Fibroblast of lung (primary cell): ENCODE results near the gene SEPHS2. TPM values are rescaled to one million over a fixed set of nuclear protein-coding genes. Genes with fewer than 3 reads are reported as not detected.

Experiments used
- polyA plus RNA-seq, 2 donors: library from polyadenylated mRNA; depleted of rRNA in 1 of 2; stranded (reverse) in 1 of 2; unstranded in 1 of 2; fragments of >200 nt; gene quantifications; 2 replicates each; pipeline ENCODE4 v1.2.1, GENCODE V29; 2011 to 2012; ENCODE audit warnings: missing spikeins in 1 of 2
- total RNA-seq: library from RNA; depleted of rRNA; stranded (reverse); fragments of >200 nt; gene quantifications from 2 replicates; pipeline ENCODE4 v1.2.1, GENCODE V29; 2014

SEPHS2 gene
- total and polyA plus RNA-seq, 2 donors (not counting 1 experiment from before 2014, with no cell fraction given): 26.6 to 41.8 TPM

Other genes with a start within 250 kb of the SEPHS2 start
- 2.1 and 2.8 TPM in 2 replicates for gene SULT1A3, start 246.6 kb downstream of the SEPHS2 start, total RNA-seq
- 3.1 and 4.1 TPM in 2 replicates for gene SULT1A3, start 246.6 kb downstream of the SEPHS2 start, polyA plus RNA-seq
- 1.3 and 3.0 TPM in 2 replicates for gene NPIPB13, start 197.4 kb downstream of the SEPHS2 start, total RNA-seq
- gene NPIPB13, start 197.4 kb downstream of the SEPHS2 start, polyA plus RNA-seq: 0.33 and 0.62 TPM in 2 replicates
- 35.2 and 36.0 TPM in 2 replicates for gene CD2BP2, start 90.6 kb downstream of the SEPHS2 start, total RNA-seq
- 45.5 and 47.3 TPM in 2 replicates for gene CD2BP2, start 90.6 kb downstream of the SEPHS2 start, polyA plus RNA-seq
- gene TBC1D10B, start 75.4 kb downstream of the SEPHS2 start, total RNA-seq: 22.1 and 29.6 TPM in 2 replicates
- 14.8 and 22.1 TPM in 2 replicates for gene TBC1D10B, start 75.4 kb downstream of the SEPHS2 start, polyA plus RNA-seq
- gene MYL11, start 71.1 kb downstream of the SEPHS2 start, total RNA-seq: not detected in 2 replicates
- gene MYL11, start 71.1 kb downstream of the SEPHS2 start, polyA plus RNA-seq: 0.11 and 0.45 TPM in 2 replicates
- 0.17 and 0.26 TPM in 2 replicates for gene SEPTIN1, start 63.3 kb downstream of the SEPHS2 start, total RNA-seq
- 0.17 TPM in 1 of 2 replicates, not detected in the other for gene SEPTIN1, start 63.3 kb downstream of the SEPHS2 start, polyA plus RNA-seq
- gene ZNF48, start 50.5 kb downstream of the SEPHS2 start, total RNA-seq: 7.3 and 7.7 TPM in 2 replicates
- 3.2 and 4.0 TPM in 2 replicates for gene ZNF48, start 50.5 kb downstream of the SEPHS2 start, polyA plus RNA-seq
- gene ZNF771, start 38.3 kb downstream of the SEPHS2 start, total RNA-seq: 8.4 and 10.5 TPM in 2 replicates
- 3.1 and 4.5 TPM in 2 replicates for gene ZNF771, start 38.3 kb downstream of the SEPHS2 start, polyA plus RNA-seq
- gene DCTPP1, start 15.8 kb downstream of the SEPHS2 start, total RNA-seq: 6.6 and 8.5 TPM in 2 replicates
- gene DCTPP1, start 15.8 kb downstream of the SEPHS2 start, polyA plus RNA-seq: 23.6 and 38.1 TPM in 2 replicates
- gene ITGAL, start 26.9 kb upstream of the SEPHS2 start, total RNA-seq: not detected in 2 replicates
- not detected in 2 replicates for gene ITGAL, start 26.9 kb upstream of the SEPHS2 start, polyA plus RNA-seq
- 21.8 and 23.9 TPM in 2 replicates for gene ZNF768, start 80.7 kb upstream of the SEPHS2 start, total RNA-seq
- gene ZNF768, start 80.7 kb upstream of the SEPHS2 start, polyA plus RNA-seq: 8.2 and 9.5 TPM in 2 replicates
- 7.4 and 10.6 TPM in 2 replicates for gene ZNF747, start 89.0 kb upstream of the SEPHS2 start, total RNA-seq
- gene ZNF747, start 89.0 kb upstream of the SEPHS2 start, polyA plus RNA-seq: 3.9 and 4.4 TPM in 2 replicates
- 3.1 TPM in 2 replicates for gene ZNF764, start 112.5 kb upstream of the SEPHS2 start, total RNA-seq
- gene ZNF764, start 112.5 kb upstream of the SEPHS2 start, polyA plus RNA-seq: 2.4 and 2.6 TPM in 2 replicates
- gene ZNF688, start 125.8 kb upstream of the SEPHS2 start, total RNA-seq: 10.3 and 12.9 TPM in 2 replicates
- gene ZNF688, start 125.8 kb upstream of the SEPHS2 start, polyA plus RNA-seq: 3.0 and 3.1 TPM in 2 replicates
- 6.6 and 8.7 TPM in 2 replicates for gene ZNF785, start 139.8 kb upstream of the SEPHS2 start, total RNA-seq
- 4.7 and 7.1 TPM in 2 replicates for gene ZNF785, start 139.8 kb upstream of the SEPHS2 start, polyA plus RNA-seq
- 4.6 and 6.1 TPM in 2 replicates for gene ZNF689, start 164.5 kb upstream of the SEPHS2 start, total RNA-seq
- gene ZNF689, start 164.5 kb upstream of the SEPHS2 start, polyA plus RNA-seq: 3.5 and 4.2 TPM in 2 replicates
- gene PRR14, start 205.1 kb upstream of the SEPHS2 start, total RNA-seq: 5.9 and 6.6 TPM in 2 replicates
- gene PRR14, start 205.1 kb upstream of the SEPHS2 start, polyA plus RNA-seq: 2.5 and 4.7 TPM in 2 replicates
- 16.7 and 20.8 TPM in 2 replicates for gene FBRS, start 212.6 kb upstream of the SEPHS2 start, total RNA-seq
- gene FBRS, start 212.6 kb upstream of the SEPHS2 start, polyA plus RNA-seq: 5.5 and 8.2 TPM in 2 replicates